SU-DHL-6 (cell line): Measurements from ENCODE around the gene AGR2.

Experiments used
- H2AFZ ChIP-seq: fragments of 200-600 bp; sonication (generic); 2 replicates; pipeline ENCODE4 v1.6.1; 2014; ENCODE audit warnings: low read depth, mild to moderate bottlenecking, moderate library complexity, mixed read lengths, antibody characterized with exemption, low read length; ENCODE audit not compliant: severe bottlenecking
- H3F3A ChIP-seq: fragments of 200-600 bp; shearing (Covaris generic); 2 replicates; pipeline ENCODE4 v1.6.0; 2016; ENCODE audit warnings: antibody characterized with exemption, mild to moderate bottlenecking; ENCODE audit not compliant: insufficient read depth
- H3K27ac ChIP-seq: fragments of 200-600 bp; sonication (generic); 2 replicates; pipeline ENCODE4 v1.5.1; 2016; ENCODE audit warnings: low read depth, mild to moderate bottlenecking, low read length, moderate library complexity, mixed read lengths
- H3K27me3 ChIP-seq: fragments of 200-600 bp; sonication (generic), shearing (Covaris generic); 2 replicates; pipeline ENCODE4 v1.6.0; 2014; ENCODE audit warnings: mild to moderate bottlenecking, low read length
- H3K36me3 ChIP-seq: fragments of 200-600 bp; sonication (generic); 2 replicates; pipeline ENCODE4 v1.6.1; 2014; ENCODE audit warnings: mild to moderate bottlenecking, low read length, mixed read lengths
- H3K4me2 ChIP-seq: fragments of 300-600, 200-600 bp; shearing (Covaris generic), sonication (generic); 2 replicates; pipeline ENCODE4 v1.6.0; 2014; ENCODE audit warnings: low read length, low read depth, mild to moderate bottlenecking; ENCODE audit not compliant: poor library complexity, severe bottlenecking
- H3K4me3 ChIP-seq: fragments of 200-600 bp; sonication (generic); 2 replicates; pipeline ENCODE4 v1.5.1; 2014; ENCODE audit warnings: antibody characterized with exemption, low read length, mild to moderate bottlenecking, mixed read lengths; ENCODE audit not compliant: insufficient read depth, poor library complexity, severe bottlenecking
- H3K79me2 ChIP-seq: fragments of 200-600 bp; sonication (generic); 2 replicates; pipeline ENCODE4 v1.6.1; 2014; ENCODE audit warnings: mild to moderate bottlenecking, low read length, moderate library complexity; ENCODE audit not compliant: insufficient read depth
- H3K9ac ChIP-seq: fragments of 200-600 bp; sonication (generic); 2 replicates; pipeline ENCODE4 v1.7.0; 2014; ENCODE audit warnings: mild to moderate bottlenecking, low read length
- H3K9me2 ChIP-seq: fragments of 200-600 bp; sonication (generic); replicated peaks from 2 replicates; pipeline ENCODE4 v1.6.1; 2014; ENCODE audit warnings: low read length; ENCODE audit not compliant: insufficient read depth
- H3K9me3 ChIP-seq: fragments of 200-600 bp; sonication (generic); 2 replicates; pipeline ENCODE4 v1.6.1; 2014; ENCODE audit warnings: low read length, mixed read lengths; ENCODE audit not compliant: insufficient read depth
- H4K20me1 ChIP-seq: fragments of 200-600 bp; sonication (generic); 2 replicates; pipeline ENCODE4 v1.6.1; 2014; ENCODE audit warnings: low read depth, mild to moderate bottlenecking, antibody characterized with exemption, low read length, moderate library complexity, mixed read lengths
- CTCF ChIP-seq: fragments of 200-600 bp; sonication (generic); IDR thresholded peaks from one replicate; pipeline ENCODE4 v1.5.1; 2017; ENCODE audit warnings: antibody characterized with exemption, mild to moderate bottlenecking, low read length, moderate library complexity; ENCODE audit not compliant: insufficient read depth, poor library complexity, severe bottlenecking
- EZH2phosphoT487 ChIP-seq: fragments of 200-600 bp; sonication (generic), shearing (Covaris generic); conservative IDR thresholded peaks from 2 replicates; pipeline ENCODE4 v1.6.1; 2018; ENCODE audit warnings: mild to moderate bottlenecking, antibody characterized with exemption, low read length, moderate library complexity, mixed read lengths

Gene AGR2

GRCh38 chr7:16838891-16839290 lies 34.1 kb upstream of the AGR2 start:
- H3K79me2 ChIP-seq: no peaks in the 10 kb centered on the region
- H3K9me2 ChIP-seq: no peaks in the 10 kb centered on the region
- no peaks in the 10 kb centered on the region for H4K20me1 ChIP-seq
- H3K27ac ChIP-seq: no peak overlapping the region
- no peaks in the 10 kb centered on the region for H3K27me3 ChIP-seq
- H3F3A ChIP-seq: no peaks in the 10 kb centered on the region
- H3K4me3 ChIP-seq: no peak overlapping the region
- no peak overlapping the region for H3K4me2 ChIP-seq
- no peaks in the 10 kb centered on the region for H3K9me3 ChIP-seq
- H2AFZ ChIP-seq: no peak overlapping the region
- TF ChIP-seq CTCF: no peak
- no peak for TF ChIP-seq EZH2phosphoT487
- H3K9ac ChIP-seq: no peak overlapping the region
- no peaks in the 10 kb centered on the region for H3K36me3 ChIP-seq

GRCh38 chr7:16838386-16838785 lies 33.6 kb upstream of the AGR2 start:
- H2AFZ ChIP-seq: no peak overlapping the region
- H3K9ac ChIP-seq: no peak overlapping the region
- H3K27ac ChIP-seq: no peak overlapping the region
- TF ChIP-seq EZH2phosphoT487: no peak
- TF ChIP-seq CTCF: no peak
- no peaks in the 10 kb centered on the region for H3K36me3 ChIP-seq
- no peaks in the 10 kb centered on the region for H3F3A ChIP-seq
- H3K27me3 ChIP-seq: no peaks in the 10 kb centered on the region
- no peaks in the 10 kb centered on the region for H4K20me1 ChIP-seq
- no peak overlapping the region for H3K4me2 ChIP-seq
- H3K9me3 ChIP-seq: no peaks in the 10 kb centered on the region
- H3K9me2 ChIP-seq: no peaks in the 10 kb centered on the region
- no peak overlapping the region for H3K4me3 ChIP-seq
- H3K79me2 ChIP-seq: no peaks in the 10 kb centered on the region

GRCh38 chr7:16836481-16836880 lies 31.7 kb upstream of the AGR2 start:
- Histone ChIP-seq H3K27ac (no peak overlapping the region), H4K20me1 (no peaks in the 10 kb centered on the region), H3K27me3 (no peaks in the 10 kb centered on the region), H3K9ac (no peak overlapping the region), H3F3A (no peaks in the 10 kb centered on the region), H3K9me3 (no peaks in the 10 kb centered on the region), H3K79me2 (no peaks in the 10 kb centered on the region), H3K36me3 (no peaks in the 10 kb centered on the region), H3K9me2 (no peaks in the 10 kb centered on the region), H3K4me2 (no peak overlapping the region), H3K4me3 (no peak overlapping the region), H2AFZ (no peak overlapping the region)
- TF ChIP-seq EZH2phosphoT487: no peak
- no peak for TF ChIP-seq CTCF

GRCh38 chr7:16833373-16833772 lies 28.6 kb upstream of the AGR2 start:
- H3K9ac ChIP-seq: no peak overlapping the region
- no peaks in the 10 kb centered on the region for H3K9me3 ChIP-seq
- no peak overlapping the region for H3K4me3 ChIP-seq
- H3K27me3 ChIP-seq: no peaks in the 10 kb centered on the region
- H3F3A ChIP-seq: no peaks in the 10 kb centered on the region
- H3K27ac ChIP-seq: no peak overlapping the region
- no peak overlapping the region for H3K4me2 ChIP-seq
- no peaks in the 10 kb centered on the region for H3K36me3 ChIP-seq
- H4K20me1 ChIP-seq: no peaks in the 10 kb centered on the region
- H3K9me2 ChIP-seq: no peaks in the 10 kb centered on the region
- no peak for TF ChIP-seq EZH2phosphoT487
- no peak for TF ChIP-seq CTCF
- H2AFZ ChIP-seq: no peak overlapping the region
- H3K79me2 ChIP-seq: no peaks in the 10 kb centered on the region
